Mucosa of stomach (tissue), 1 donor: ENCODE results near the gene GPR107.
A peak's percentile ranks its signal among the peaks of the same experiment; 100 is the strongest.

Experiments
- H3K27me3 ChIP-seq: one replicate; pipeline ENCODE4 v1.7.0; 2013; ENCODE audit warnings: mild to moderate bottlenecking, low read length; ENCODE audit not compliant: control insufficient read depth, insufficient read depth
- H3K36me3 ChIP-seq: one replicate; pipeline ENCODE4 v1.7.0; 2013; ENCODE audit warnings: low read length; ENCODE audit not compliant: control insufficient read depth, insufficient read depth
- H3K4me1 ChIP-seq: one replicate; pipeline ENCODE4 v1.7.0; 2013; ENCODE audit warnings: mild to moderate bottlenecking, low read length; ENCODE audit not compliant: control insufficient read depth, insufficient read depth
- H3K4me3 ChIP-seq: one replicate; pipeline ENCODE4 v1.7.0; 2013; ENCODE audit warnings: low read length
- H3K9ac ChIP-seq: one replicate; pipeline ENCODE4 v1.7.0; 2013; ENCODE audit warnings: mild to moderate bottlenecking, low read length, moderate library complexity
- H3K9me3 ChIP-seq: one replicate; pipeline ENCODE4 v1.7.0; 2013; ENCODE audit warnings: mild to moderate bottlenecking, low read length, moderate library complexity; ENCODE audit not compliant: control insufficient read depth
- donor health status: Pancreatic carcinoma.

Gene GPR107

GRCh38 chr9:130049431-130050210, 4.1 kb upstream of the GPR107 start:
- no peaks in the 10 kb centered on the region for H3K36me3 ChIP-seq
- no peaks in the 10 kb centered on the region for H3K27me3 ChIP-seq
- no peaks in the 10 kb centered on the region for H3K9me3 ChIP-seq
- H3K4me3 ChIP-seq: no peak overlapping the region
- no peak overlapping the region for H3K9ac ChIP-seq
- peaks cover 27% of the 10 kb centered on the region for H3K4me1 ChIP-seq

GRCh38 chr9:130050462-130050861, 3.2 kb upstream of the GPR107 start:
- Histone ChIP-seq H3K9ac (no peak overlapping the region), H3K4me1 (peaks cover 27% of the 10 kb centered on the region), H3K27me3 (no peaks in the 10 kb centered on the region), H3K36me3 (no peaks in the 10 kb centered on the region), H3K9me3 (no peaks in the 10 kb centered on the region), H3K4me3 (no peak overlapping the region)

DNA sequence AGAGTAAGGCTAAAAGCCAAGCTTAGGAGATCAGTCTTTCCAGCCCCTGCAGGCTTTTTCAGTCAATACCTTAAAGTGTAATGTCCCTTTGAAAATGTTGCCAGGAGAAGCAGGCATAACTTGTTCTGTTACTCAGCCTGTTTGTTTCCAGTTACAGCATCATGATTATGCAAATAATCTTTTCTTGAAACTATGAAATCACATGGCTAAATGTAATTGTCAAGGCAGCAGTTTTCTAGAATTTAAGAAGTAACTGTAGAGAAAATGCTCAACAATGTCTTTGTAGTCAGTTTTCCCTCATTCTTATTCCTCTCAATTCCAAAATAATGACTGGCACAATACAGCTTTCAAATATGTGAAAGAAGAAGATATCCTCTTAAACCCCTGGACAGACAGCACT, 1.9 kb upstream of the GPR107 start:
- no peaks in the 10 kb centered on the region for H3K9me3 ChIP-seq
- H3K4me3 ChIP-seq: no peak overlapping the region
- no peak overlapping the region for H3K9ac ChIP-seq
- no peaks in the 10 kb centered on the region for H3K27me3 ChIP-seq
- H3K4me1 ChIP-seq: peaks cover 20% of the 10 kb centered on the region
- H3K36me3 ChIP-seq: no peaks in the 10 kb centered on the region

DNA sequence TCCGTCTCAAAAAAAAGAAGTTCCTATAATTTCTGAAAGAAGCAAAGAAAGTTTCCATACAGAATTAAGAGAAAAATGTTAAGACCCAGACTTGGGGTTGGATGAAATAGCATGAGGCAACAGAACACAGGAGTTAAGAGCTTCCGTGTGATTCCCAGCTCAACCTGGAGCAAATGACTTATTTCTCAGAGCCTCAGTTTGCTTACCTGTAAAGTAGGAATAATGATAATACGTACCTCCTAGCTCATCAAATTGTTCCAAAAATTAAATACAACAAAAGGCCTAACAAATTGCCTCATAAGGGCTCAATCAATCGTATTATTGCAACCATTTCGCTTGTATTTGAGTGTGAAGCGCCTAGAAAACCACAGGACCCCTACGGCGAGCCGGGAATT, 600 bp upstream of the GPR107 start:
- H3K36me3 ChIP-seq: no peaks in the 10 kb centered on the region
- no peaks in the 10 kb centered on the region for H3K27me3 ChIP-seq
- H3K9ac ChIP-seq: peak overlapping the region; percentile 97
- H3K4me1 ChIP-seq: peaks cover 20% of the 10 kb centered on the region
- no peaks in the 10 kb centered on the region for H3K9me3 ChIP-seq
- H3K4me3 ChIP-seq: peak overlapping the region; percentile 94

DNA sequence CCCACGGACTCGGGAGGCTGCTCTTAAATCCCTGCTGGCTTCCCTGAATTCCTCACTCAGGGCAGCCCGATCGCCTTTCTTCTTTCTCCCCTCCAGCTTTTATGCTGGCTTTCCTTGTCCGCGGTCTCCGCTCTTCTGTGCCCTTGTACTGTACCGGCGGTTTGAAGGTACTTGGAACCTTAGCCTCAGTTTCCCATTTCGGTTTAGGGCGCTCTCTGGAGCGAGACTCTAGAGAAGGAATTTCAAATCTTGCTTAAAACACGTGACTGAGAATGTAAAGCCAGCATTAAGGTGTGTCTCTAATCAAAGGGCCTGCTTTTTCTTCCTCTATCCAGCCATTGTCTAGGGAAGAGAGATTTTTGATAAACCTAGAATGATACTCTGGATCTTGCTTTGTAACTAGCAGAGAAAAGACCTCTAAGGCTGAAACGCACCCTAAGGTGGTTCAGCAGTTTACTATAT, 650 bp downstream of the GPR107 start:
- peak overlapping the region; percentile 97 for H3K9ac ChIP-seq
- peak overlapping the region; percentile 94 for H3K4me3 ChIP-seq
- no peaks in the 10 kb centered on the region for H3K36me3 ChIP-seq

DNA sequence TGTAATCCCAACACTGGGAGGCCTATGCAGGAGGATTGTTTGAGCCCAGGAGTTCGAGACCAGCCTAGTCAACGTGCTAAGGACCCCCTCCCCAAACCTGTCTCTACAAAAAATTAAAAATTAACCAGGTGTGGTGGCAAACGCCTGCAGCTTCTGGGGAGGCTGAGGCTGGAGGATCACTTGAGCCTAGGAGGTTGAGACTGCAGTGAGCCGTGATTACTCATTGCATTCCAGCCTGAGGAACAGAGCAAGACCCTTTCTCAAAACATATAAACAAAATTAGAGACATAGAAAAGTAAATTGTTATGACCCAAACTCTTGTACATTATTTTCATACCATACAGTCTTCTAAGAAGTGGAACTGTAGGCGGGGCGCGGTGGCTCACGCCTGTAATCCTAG, 1.1 kb downstream of the GPR107 start:
- H3K27me3 ChIP-seq: no peaks in the 10 kb centered on the region
- H3K4me3 ChIP-seq: peak overlapping the region; percentile 94
- peaks cover 20% of the 10 kb centered on the region for H3K4me1 ChIP-seq
- peak overlapping the region; percentile 97 for H3K9ac ChIP-seq
- H3K36me3 ChIP-seq: no peaks in the 10 kb centered on the region
- H3K9me3 ChIP-seq: no peaks in the 10 kb centered on the region

More for the DNA sequence above, 650 bp downstream of the GPR107 start:
- Histone ChIP-seq H3K4me1 (peaks cover 20% of the 10 kb centered on the region), H3K9me3 (no peaks in the 10 kb centered on the region), H3K27me3 (no peaks in the 10 kb centered on the region)

DNA sequence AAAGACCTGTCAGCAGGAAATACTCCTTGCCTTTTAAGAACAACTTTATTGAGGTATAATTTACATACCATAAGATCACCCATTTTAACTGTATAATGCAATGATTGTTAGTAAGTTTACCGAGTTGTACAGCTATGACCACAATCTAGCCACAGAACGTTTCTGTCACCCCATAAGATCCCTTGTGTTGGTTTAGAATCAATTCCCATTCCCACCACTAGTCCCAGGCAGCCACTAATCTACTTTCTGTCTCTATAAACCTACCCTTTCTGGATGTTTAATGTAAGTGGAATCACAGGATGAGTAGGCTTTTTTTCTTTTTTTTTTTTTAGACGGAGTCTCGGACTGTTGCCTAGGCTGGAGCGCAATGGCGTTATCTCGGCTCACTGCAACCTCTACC, 4.4 kb downstream of the GPR107 start:
- Histone ChIP-seq H3K4me1 (peaks cover 16% of the 10 kb centered on the region), H3K27me3 (no peaks in the 10 kb centered on the region), H3K9ac (no peak overlapping the region), H3K9me3 (no peaks in the 10 kb centered on the region), H3K4me3 (no peak overlapping the region), H3K36me3 (no peaks in the 10 kb centered on the region)

DNA sequence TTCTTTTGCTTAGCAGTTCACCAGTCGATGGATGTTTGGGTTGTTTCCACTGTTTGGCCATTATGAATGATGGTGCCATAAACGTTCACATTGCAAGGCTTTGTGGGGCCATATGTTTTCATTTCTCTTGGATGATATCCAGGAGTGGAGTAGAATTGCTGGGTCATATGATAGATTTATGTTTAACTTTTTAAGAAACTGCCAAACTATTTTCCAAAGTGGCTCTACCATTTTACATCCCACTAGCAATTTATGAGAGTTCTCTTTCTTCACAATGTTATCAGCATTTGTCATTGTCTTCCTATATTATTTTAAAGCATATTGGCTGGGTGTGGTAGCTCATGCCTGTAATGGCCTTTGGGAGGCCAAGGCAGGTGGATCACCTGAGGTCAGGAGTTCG, 5.2 kb downstream of the GPR107 start:
- no peaks in the 10 kb centered on the region for H3K27me3 ChIP-seq
- no peak overlapping the region for H3K9ac ChIP-seq
- H3K4me3 ChIP-seq: no peak overlapping the region
- H3K4me1 ChIP-seq: peaks cover 14% of the 10 kb centered on the region
- no peaks in the 10 kb centered on the region for H3K36me3 ChIP-seq
- no peaks in the 10 kb centered on the region for H3K9me3 ChIP-seq

DNA sequence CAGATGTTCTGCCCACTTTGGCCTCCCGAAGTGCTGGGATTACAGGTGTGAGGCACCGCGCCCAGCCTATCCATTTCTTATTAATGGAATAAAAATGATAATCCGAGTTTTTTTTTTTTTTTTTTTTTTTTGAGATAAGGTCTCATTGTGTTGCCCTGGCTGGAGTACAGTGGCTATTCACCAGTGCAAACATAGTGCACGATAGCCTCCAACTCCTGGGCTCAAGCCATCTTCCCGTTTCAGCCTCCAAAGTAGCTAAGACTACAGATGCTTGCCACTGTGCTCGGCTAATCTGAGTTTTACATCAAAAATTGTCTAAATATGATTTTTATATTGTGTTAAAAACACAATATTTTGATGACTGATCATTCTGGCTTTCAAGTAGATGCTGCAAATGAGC, 6.6 kb downstream of the GPR107 start:
- no peaks in the 10 kb centered on the region for H3K27me3 ChIP-seq
- no peaks in the 10 kb centered on the region for H3K9me3 ChIP-seq
- H3K4me1 ChIP-seq: peaks cover 5% of the 10 kb centered on the region
- H3K36me3 ChIP-seq: no peaks in the 10 kb centered on the region
- no peak overlapping the region for H3K9ac ChIP-seq
- no peak overlapping the region for H3K4me3 ChIP-seq

GRCh38 chr9:130062750-130063149, 9.0 kb downstream of the GPR107 start:
- no peaks in the 10 kb centered on the region for H3K27me3 ChIP-seq
- H3K9me3 ChIP-seq: no peaks in the 10 kb centered on the region
- no peaks in the 10 kb centered on the region for H3K36me3 ChIP-seq
- peaks cover 5% of the 10 kb centered on the region for H3K4me1 ChIP-seq
- no peak overlapping the region for H3K4me3 ChIP-seq
- H3K9ac ChIP-seq: no peak overlapping the region

- H3K4me3 ChIP-seq: no peak overlapping the region
- H3K4me1 ChIP-seq: peaks cover 5% of the 10 kb centered on the region
- H3K9me3 ChIP-seq: no peaks in the 10 kb centered on the region
- H3K27me3 ChIP-seq: no peaks in the 10 kb centered on the region
- H3K36me3 ChIP-seq: no peaks in the 10 kb centered on the region
- no peak overlapping the region for H3K9ac ChIP-seq
Measured at GRCh38 chr9:130064621-130065020, 10.9 kb downstream of the GPR107 start.

GRCh38 chr9:130069048-130069447, 15.3 kb downstream of the GPR107 start:
- Histone ChIP-seq H3K36me3 (no peaks in the 10 kb centered on the region), H3K4me3 (no peak overlapping the region), H3K9ac (no peak overlapping the region), H3K27me3 (no peaks in the 10 kb centered on the region), H3K4me1 (peaks cover 14% of the 10 kb centered on the region), H3K9me3 (no peaks in the 10 kb centered on the region)
